ENCODE measurements around the gene ZNF398. TPM values are rescaled to one million over a fixed set of nuclear protein-coding genes. Genes with fewer than 3 reads are reported as not detected.

The ZNF398 gene
- total RNA-seq, 4 donors from 2014 or later, result 13.7 to 37.0 (median 28.1) TPM

GRCh38 chr7:149195180-149196150 is 48.2 kb downstream of the ZNF398 start, which contains the start of gene ZNF282:
ZNF282 (plus strand) TSS chr7:149195546; CDS start chr7:149195590, 44 bp downstream.
- intact Hi-C loops (cut with DNase I; ENCODE audit: low total_unique reads) (no loop called here), in situ Hi-C loops (cut with MboI; ENCODE audit: low pct_ligation_motif_present in 1 of 4, low pct_unique_long_range_greater_than_20kb in 1 of 4, low sequenced_read_pairs in 3 of 4) (no loop called here)
- no peaks in the 10 kb centered on the region for H3K27me3 ChIP-seq
- H3K36me3 ChIP-seq, result peaks cover 0 to 21% (median 10%) of the 10 kb centered on the region in 4 donors
- TF ChIP-seq EP300 (IDR thresholded peaks at IDR 0.05; ENCODE audit: low read depth), result no peak
- peak; percentile 71 to 80 (median 77) for TF ChIP-seq POLR2AphosphoS5 (IDR thresholded peaks at IDR 0.05)
- peak; percentile 66 for TF ChIP-seq POLR2A (IDR thresholded peaks at IDR 0.05)
- TF ChIP-seq CTCF (IDR thresholded peaks at IDR 0.05), result peak; percentile 53 to 67 (median 61)
- H3K4me3 ChIP-seq, result peak within 1 kb of the TSS; percentile 70 to 91 (median 89)
- 0% methylated on average over 25 of the region's 97 CpGs; no CpG with 5 or more reads in 1 of the 2 donors for WGBS, 2 donors (ENCODE audit: low coverage in 1 of 2)
- DNase-seq, result peak; percentile 90
- peaks cover 11 to 30% (median 22%) of the 10 kb centered on the region in 4 donors for H3K4me1 ChIP-seq
- H3K27ac ChIP-seq, result peak within 1 kb of the TSS; percentile 90 to 99 (median 98)
- no peaks in the 10 kb centered on the region for H3K9me3 ChIP-seq

DNA sequence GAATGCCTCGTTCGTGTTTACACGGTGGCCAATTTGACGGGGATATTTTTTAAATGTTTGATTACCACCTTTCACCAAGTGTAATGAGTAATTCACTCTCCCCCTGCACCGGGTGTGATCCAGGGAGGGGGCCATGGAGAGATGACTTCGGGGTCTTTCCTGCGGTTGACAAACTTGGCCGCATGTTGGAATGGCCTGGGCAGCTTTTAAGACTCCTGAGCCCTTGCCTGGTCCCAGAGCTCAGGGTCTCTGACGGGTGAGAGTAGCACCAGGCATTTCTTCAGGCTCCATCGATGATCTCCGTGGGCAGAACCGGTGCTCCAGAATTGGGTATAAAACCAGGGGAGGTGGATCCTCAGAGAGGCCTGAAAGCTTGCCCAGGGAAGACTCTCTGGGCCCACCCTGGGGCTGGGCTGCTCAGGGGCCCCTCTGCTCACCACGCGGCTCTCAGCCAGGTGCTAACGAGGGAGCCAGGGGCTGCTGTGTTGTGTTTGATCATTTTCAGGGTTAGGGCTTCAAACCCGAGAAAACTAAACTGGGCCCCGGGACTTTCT is 49.0 kb downstream of the ZNF398 start:
- WGBS, 2 donors (ENCODE audit: low coverage in 1 of 2), result 0 to 2% methylated on average over 1 to 17 of the region's 17 CpGs
- Histone ChIP-seq H3K36me3 (peaks cover 0 to 28% (median 14%) of the 10 kb centered on the region in 4 donors), H3K4me3 (peak overlapping the region; percentile 70 to 91 (median 89)), H3K27me3 (no peaks in the 10 kb centered on the region), H3K27ac (peak overlapping the region; percentile 90 to 99 (median 98)), H3K4me1 (peaks cover 11 to 30% (median 22%) of the 10 kb centered on the region in 4 donors), H3K9me3 (no peaks in the 10 kb centered on the region)
- TF ChIP-seq POLR2A (IDR thresholded peaks at IDR 0.05) (no peak), EP300 (IDR thresholded peaks at IDR 0.05; ENCODE audit: low read depth) (no peak), POLR2AphosphoS5 (IDR thresholded peaks at IDR 0.05) (no peak), CTCF (IDR thresholded peaks at IDR 0.05) (no peak)
- DNase-seq, result peak; percentile 9
- in situ Hi-C loops (cut with MboI; ENCODE audit: low pct_ligation_motif_present in 1 of 4, low pct_unique_long_range_greater_than_20kb in 1 of 4, low sequenced_read_pairs in 3 of 4), result no loop called here
- intact Hi-C loops (cut with DNase I; ENCODE audit: low total_unique reads), result no loop called here

DNA sequence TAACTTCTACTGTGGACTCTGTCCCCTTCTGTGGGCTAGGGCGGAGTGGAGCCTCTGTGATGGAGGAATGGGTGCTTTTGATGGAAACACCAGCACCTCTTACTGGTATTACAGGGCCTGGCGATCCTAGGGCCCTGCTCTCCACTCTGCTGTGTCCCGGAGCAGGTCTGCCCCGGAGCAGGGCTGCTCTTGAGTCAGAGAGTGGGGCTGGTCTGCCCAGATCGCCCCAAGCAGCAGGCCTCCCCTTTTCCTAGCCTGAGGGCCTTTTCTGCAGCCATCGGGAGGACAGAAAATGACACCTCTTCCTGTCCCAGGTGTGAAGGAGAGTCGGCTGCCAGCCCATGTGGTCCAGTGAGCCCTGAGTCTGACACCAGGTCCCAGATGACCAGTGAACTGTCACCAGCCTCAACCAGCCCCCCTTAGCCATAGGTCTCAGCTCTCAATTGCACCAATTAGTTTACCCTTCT is 49.5 kb downstream of the ZNF398 start:
- Histone ChIP-seq H3K4me1 (peaks cover 11 to 26% (median 22%) of the 10 kb centered on the region in 4 donors), H3K9me3 (no peaks in the 10 kb centered on the region), H3K4me3 (peak overlapping the region; percentile 70 to 91 (median 89)), H3K36me3 (peaks cover 0 to 32% (median 14%) of the 10 kb centered on the region in 4 donors), H3K27ac (peak overlapping the region; percentile 90 to 99 (median 98)), H3K27me3 (no peaks in the 10 kb centered on the region)
- peak; percentile 11 for DNase-seq
- 6% methylated on average over 4 of the region's 7 CpGs; no CpG with 5 or more reads in 1 of the 2 donors for WGBS, 2 donors (ENCODE audit: low coverage in 1 of 2)
- in situ Hi-C loops (cut with MboI; ENCODE audit: low pct_ligation_motif_present in 1 of 4, low pct_unique_long_range_greater_than_20kb in 1 of 4, low sequenced_read_pairs in 3 of 4), result no loop called here
- intact Hi-C loops (cut with DNase I; ENCODE audit: low total_unique reads), result no loop called here
- no peak for TF ChIP-seq EP300 (IDR thresholded peaks at IDR 0.05; ENCODE audit: low read depth)
- TF ChIP-seq POLR2A (IDR thresholded peaks at IDR 0.05), result no peak
- no peak for TF ChIP-seq POLR2AphosphoS5 (IDR thresholded peaks at IDR 0.05)
- no peak for TF ChIP-seq CTCF (IDR thresholded peaks at IDR 0.05)

GRCh38 chr7:149197675-149198074 is 50.4 kb downstream of the ZNF398 start:
- in situ Hi-C loops (cut with MboI; ENCODE audit: low pct_ligation_motif_present in 1 of 4, low pct_unique_long_range_greater_than_20kb in 1 of 4, low sequenced_read_pairs in 3 of 4) (no loop called here), intact Hi-C loops (cut with DNase I; ENCODE audit: low total_unique reads) (no loop called here)
- H3K4me1 ChIP-seq, result peaks cover 11 to 25% (median 20%) of the 10 kb centered on the region in 4 donors
- H3K27ac ChIP-seq, result no peak overlapping the region
- no peak overlapping the region for H3K4me3 ChIP-seq
- H3K9me3 ChIP-seq, result no peaks in the 10 kb centered on the region
- WGBS, 2 donors (ENCODE audit: low coverage in 1 of 2), result 75% methylated on average over 4 of the region's 4 CpGs; no CpG with 5 or more reads in 1 of the 2 donors
- DNase-seq, result no peak
- H3K36me3 ChIP-seq, result peaks cover 0 to 39% (median 14%) of the 10 kb centered on the region in 4 donors
- TF ChIP-seq POLR2A (IDR thresholded peaks at IDR 0.05) (no peak), CTCF (IDR thresholded peaks at IDR 0.05) (no peak), EP300 (IDR thresholded peaks at IDR 0.05; ENCODE audit: low read depth) (no peak), POLR2AphosphoS5 (IDR thresholded peaks at IDR 0.05) (no peak)
- no peaks in the 10 kb centered on the region for H3K27me3 ChIP-seq

Measured in transverse colon (tissue), 4 donors.